HEK293 (cell line): ENCODE results near the gene COL12A1.

Source experiments
- CTCF ChIA-PET: fragments of 350-600 bp; formaldehyde crosslinking; extraction: SDS; loops from one replicate; lab custom pipeline; 2021; ENCODE audit warnings: antibody characterized with exemption; lab: Yijun Ruan, JAX
- POLR2A ChIA-PET: fragments of 300-600 bp; formaldehyde crosslinking; extraction: SDS; loops from one replicate; lab custom pipeline; 2020; ENCODE audit warnings: antibody characterized with exemption, inconsistent platforms; lab: Yijun Ruan, JAX
- H3K27ac ChIP-seq: fragments of 200-500 bp; sonication (Bioruptor generic); 2 replicates; pipeline ENCODE4 v1.5.1; 2014; ENCODE audit warnings: low read depth, low read length, control low read depth, inconsistent platforms; ENCODE audit errors: extremely low read depth
- H3K36me3 ChIP-seq, 2 experiments: fragments of 200-500 bp in 1 of 2; sonication (Bioruptor generic) in 1 of 2; 1 replicate in 1 of 2; 2 replicates in 1 of 2; pipeline ENCODE4 v1.5.1; 2014 to 2017; ENCODE audit warnings: inconsistent platforms in 2 of 2, low read length in 2 of 2; ENCODE audit not compliant: control insufficient read depth in 2 of 2, insufficient read depth in 1 of 2
- H3K4me1 ChIP-seq: fragments of 200-500 bp; sonication (Bioruptor generic); 2 replicates; pipeline ENCODE4 v1.5.1; 2014; ENCODE audit warnings: mild to moderate bottlenecking, low read length, inconsistent platforms; ENCODE audit not compliant: control insufficient read depth, insufficient read depth
- H3K4me3 ChIP-seq: 2 replicates; pipeline ENCODE4 v1.5.1; 2011; ENCODE audit warnings: low read depth, mild to moderate bottlenecking, control low read depth, low read length, moderate library complexity
- H3K9me3 ChIP-seq: fragments of 200-500 bp; sonication (Bioruptor generic); 2 replicates; pipeline ENCODE4 v1.5.1; 2014; ENCODE audit warnings: low read depth, low read length, inconsistent platforms; ENCODE audit not compliant: control insufficient read depth, insufficient read depth
- HOXA7 ChIP-seq: sonication (generic); formaldehyde crosslinking; IDR thresholded peaks from 2 replicates; pipeline ENCODE4 v1.8.1; 2022; ENCODE audit warnings: missing genetic modification reagents, borderline replicate concordance
- IKZF3 ChIP-seq: fragments of 450-650 bp; IDR thresholded peaks from 2 replicates; pipeline ENCODE4 v1.5.0; 2018; ENCODE audit warnings: missing biosample characterization, mild to moderate bottlenecking, missing genetic modification characterization, moderate library complexity
- MEIS1 ChIP-seq: sonication (generic); formaldehyde crosslinking; IDR thresholded peaks from 2 replicates; pipeline ENCODE4 v1.8.1; 2022; ENCODE audit warnings: missing genetic modification reagents, mild to moderate bottlenecking, borderline replicate concordance
- RBAK ChIP-seq: fragments of 450-650 bp; formaldehyde crosslinking; IDR thresholded peaks from 2 replicates; pipeline ENCODE4 v1.5.1; 2016; ENCODE audit warnings: missing biosample characterization, missing genetic modification characterization
- TRIM28 ChIP-seq: IDR thresholded peaks from 2 replicates; pipeline ENCODE4 v1.6.1; 2011; ENCODE audit warnings: low read length, control low read depth, borderline replicate concordance
- WT1 ChIP-seq: fragments of 450-650 bp; formaldehyde crosslinking; IDR thresholded peaks from 2 replicates; pipeline ENCODE4 v1.5.1; 2016; ENCODE audit warnings: missing biosample characterization, missing genetic modification characterization
- ZBTB21 ChIP-seq: fragments of 450-650 bp; formaldehyde crosslinking; IDR thresholded peaks from 2 replicates; pipeline ENCODE4 v1.5.1; 2017; ENCODE audit warnings: missing biosample characterization, missing genetic modification characterization
- ZBTB48 ChIP-seq: fragments of 450-650 bp; formaldehyde crosslinking; IDR thresholded peaks from 2 replicates; pipeline ENCODE4 v1.5.1; 2016; ENCODE audit warnings: missing biosample characterization, missing genetic modification characterization
- ZBTB7A ChIP-seq: fragments of 450-650 bp; formaldehyde crosslinking; IDR thresholded peaks from 2 replicates; pipeline ENCODE4 v1.5.1; 2016; ENCODE audit warnings: low read depth, missing biosample characterization, missing genetic modification characterization
- ZEB2 ChIP-seq: fragments of 450-650 bp; formaldehyde crosslinking; IDR thresholded peaks from 2 replicates; pipeline ENCODE4 v1.5.1; 2016; ENCODE audit warnings: missing biosample characterization, missing genetic modification characterization
- ZFP41 ChIP-seq: fragments of 450-650 bp; formaldehyde crosslinking; IDR thresholded peaks from 2 replicates; pipeline ENCODE4 v1.5.1; 2016; ENCODE audit warnings: missing biosample characterization, missing genetic modification characterization, borderline replicate concordance
- ZNF121 ChIP-seq: fragments of 450-650 bp; formaldehyde crosslinking; IDR thresholded peaks from 2 replicates; pipeline ENCODE4 v1.5.1; 2016; ENCODE audit warnings: missing biosample characterization, missing genetic modification characterization
- ZNF16 ChIP-seq: fragments of 450-650 bp; formaldehyde crosslinking; IDR thresholded peaks from 2 replicates; pipeline ENCODE4 v1.5.1; 2016; ENCODE audit warnings: low read depth, missing biosample characterization, missing genetic modification characterization
- ZNF169 ChIP-seq: fragments of 450-650 bp; formaldehyde crosslinking; IDR thresholded peaks from 2 replicates; pipeline ENCODE4 v1.5.1; 2016; ENCODE audit warnings: missing biosample characterization, missing genetic modification characterization
- ZNF175 ChIP-seq: fragments of 450-650 bp; formaldehyde crosslinking; IDR thresholded peaks from 2 replicates; pipeline ENCODE4 v1.5.1; 2016; ENCODE audit warnings: missing biosample characterization, missing genetic modification characterization
- ZNF184 ChIP-seq: fragments of 450-650 bp; IDR thresholded peaks from 2 replicates; pipeline ENCODE4 v1.5.1; 2018; ENCODE audit warnings: missing biosample characterization, mild to moderate bottlenecking, missing genetic modification characterization
- ZNF292 ChIP-seq: fragments of 450-650 bp; formaldehyde crosslinking; IDR thresholded peaks from 2 replicates; pipeline ENCODE4 v1.5.1; 2016; ENCODE audit warnings: low read depth, missing biosample characterization, missing genetic modification characterization, borderline replicate concordance
- ZNF391 ChIP-seq: fragments of 450-650 bp; formaldehyde crosslinking; IDR thresholded peaks from 2 replicates; pipeline ENCODE4 v1.5.1; 2016; ENCODE audit warnings: low read depth, missing biosample characterization, missing genetic modification characterization, borderline replicate concordance
- ZNF433 ChIP-seq: fragments of 450-650 bp; formaldehyde crosslinking; IDR thresholded peaks from 2 replicates; pipeline ENCODE4 v1.5.1; 2016; ENCODE audit warnings: missing biosample characterization, missing genetic modification characterization, low read depth
- ZNF514 ChIP-seq: fragments of 450-650 bp; formaldehyde crosslinking; IDR thresholded peaks from 2 replicates; pipeline ENCODE4 v1.5.1; 2016; ENCODE audit warnings: missing biosample characterization, missing genetic modification characterization
- ZNF561 ChIP-seq: fragments of 450-650 bp; IDR thresholded peaks from 2 replicates; pipeline ENCODE4 v1.5.1; 2018; ENCODE audit warnings: missing biosample characterization, missing genetic modification characterization, borderline replicate concordance
- ZNF621 ChIP-seq: fragments of 450-650 bp; formaldehyde crosslinking; IDR thresholded peaks from 2 replicates; pipeline ENCODE4 v1.5.1; 2017; ENCODE audit warnings: missing biosample characterization, missing genetic modification characterization
- ZNF664 ChIP-seq: fragments of 450-650 bp; formaldehyde crosslinking; IDR thresholded peaks from 2 replicates; pipeline ENCODE4 v1.5.1; 2016; ENCODE audit warnings: missing biosample characterization, missing genetic modification characterization
- ZNF677 ChIP-seq: fragments of 450-650 bp; IDR thresholded peaks from 2 replicates; pipeline ENCODE4 v1.5.0; 2018; ENCODE audit warnings: missing biosample characterization, mild to moderate bottlenecking, missing genetic modification characterization, moderate library complexity
- TF ChIP-seq, protein P1 (sequence below): fragments of 450-650 bp; formaldehyde crosslinking; IDR thresholded peaks from 2 replicates; pipeline ENCODE4 v1.5.1; 2016; ENCODE audit warnings: missing biosample characterization, missing genetic modification characterization, borderline replicate concordance
- TF ChIP-seq, protein P2 (sequence below): fragments of 450-650 bp; formaldehyde crosslinking; IDR thresholded peaks from 2 replicates; pipeline ENCODE4 v1.5.1; 2016; ENCODE audit warnings: missing biosample characterization, missing genetic modification characterization
- TF ChIP-seq, protein P3 (sequence below): fragments of 450-650 bp; formaldehyde crosslinking; IDR thresholded peaks from 2 replicates; pipeline ENCODE4 v1.5.1; 2016; ENCODE audit warnings: missing biosample characterization, missing genetic modification characterization
- TF ChIP-seq, protein P4 (sequence below): sonication (generic); formaldehyde crosslinking; IDR thresholded peaks from 2 replicates; pipeline ENCODE4 v1.8.1; 2022; ENCODE audit warnings: mild to moderate bottlenecking, moderate library complexity, missing genetic modification reagents

COL12A1 gene

DNA sequence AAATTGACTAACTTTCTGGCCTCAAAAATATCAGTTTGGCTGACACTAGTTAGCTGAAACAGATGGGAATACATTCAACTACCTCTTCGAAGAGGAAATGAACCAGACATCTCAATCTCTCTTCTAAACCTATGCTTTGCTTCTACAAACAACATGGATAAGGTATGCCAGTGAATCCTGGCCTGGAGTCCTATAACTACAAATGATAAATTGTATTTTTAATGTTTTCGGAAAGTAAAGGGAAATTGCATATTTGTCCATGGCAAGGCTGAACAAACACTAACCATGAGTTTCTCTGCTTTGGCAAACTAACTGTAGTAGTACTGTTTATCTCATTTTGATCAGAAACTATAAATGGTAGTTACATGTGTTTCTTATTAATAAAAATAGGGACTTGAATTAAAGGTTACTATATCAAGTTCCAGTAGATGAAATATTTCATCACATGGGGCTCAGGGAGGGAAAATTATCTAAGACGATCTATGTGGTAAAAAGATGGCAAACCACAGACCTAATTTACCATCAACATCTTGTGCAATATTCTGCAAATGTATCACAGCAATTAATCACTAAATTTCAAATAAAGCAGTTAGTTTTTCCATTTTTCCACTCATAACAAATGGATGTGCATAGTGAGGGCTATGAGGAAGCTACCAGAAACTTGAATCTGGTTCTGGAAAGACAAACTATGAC is 76.8 kb downstream of the COL12A1 start:
- Histone ChIP-seq H3K36me3 (no peaks in the 10 kb centered on the region), H3K9me3 (no peaks in the 10 kb centered on the region), H3K27ac (no peak overlapping the region), H3K4me1 (no peaks in the 10 kb centered on the region), H3K4me3 (no peak overlapping the region)
- TF ChIP-seq HOXA7 (no peak), ZNF433 (tag by site-specific recombination) (no peak), ZNF664 (tag by site-specific recombination) (no peak), ZNF169 (no peak), ZNF16 (tag by site-specific recombination) (no peak)
- TF ChIP-seq, protein P1, sequence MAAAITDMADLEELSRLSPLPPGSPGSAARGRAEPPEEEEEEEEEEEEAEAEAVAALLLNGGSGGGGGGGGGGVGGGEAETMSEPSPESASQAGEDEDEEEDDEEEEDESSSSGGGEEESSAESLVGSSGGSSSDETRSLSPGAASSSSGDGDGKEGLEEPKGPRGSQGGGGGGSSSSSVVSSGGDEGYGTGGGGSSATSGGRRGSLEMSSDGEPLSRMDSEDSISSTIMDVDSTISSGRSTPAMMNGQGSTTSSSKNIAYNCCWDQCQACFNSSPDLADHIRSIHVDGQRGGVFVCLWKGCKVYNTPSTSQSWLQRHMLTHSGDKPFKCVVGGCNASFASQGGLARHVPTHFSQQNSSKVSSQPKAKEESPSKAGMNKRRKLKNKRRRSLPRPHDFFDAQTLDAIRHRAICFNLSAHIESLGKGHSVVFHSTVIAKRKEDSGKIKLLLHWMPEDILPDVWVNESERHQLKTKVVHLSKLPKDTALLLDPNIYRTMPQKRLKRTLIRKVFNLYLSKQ (tag by site-specific recombination): no peak
- TF ChIP-seq, protein P2, sequence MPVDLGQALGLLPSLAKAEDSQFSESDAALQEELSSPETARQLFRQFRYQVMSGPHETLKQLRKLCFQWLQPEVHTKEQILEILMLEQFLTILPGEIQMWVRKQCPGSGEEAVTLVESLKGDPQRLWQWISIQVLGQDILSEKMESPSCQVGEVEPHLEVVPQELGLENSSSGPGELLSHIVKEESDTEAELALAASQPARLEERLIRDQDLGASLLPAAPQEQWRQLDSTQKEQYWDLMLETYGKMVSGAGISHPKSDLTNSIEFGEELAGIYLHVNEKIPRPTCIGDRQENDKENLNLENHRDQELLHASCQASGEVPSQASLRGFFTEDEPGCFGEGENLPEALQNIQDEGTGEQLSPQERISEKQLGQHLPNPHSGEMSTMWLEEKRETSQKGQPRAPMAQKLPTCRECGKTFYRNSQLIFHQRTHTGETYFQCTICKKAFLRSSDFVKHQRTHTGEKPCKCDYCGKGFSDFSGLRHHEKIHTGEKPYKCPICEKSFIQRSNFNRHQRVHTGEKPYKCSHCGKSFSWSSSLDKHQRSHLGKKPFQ (tag by site-specific recombination): no peak
- ChIA-PET POLR2A (no interaction called here), CTCF (no interaction called here)

DNA sequence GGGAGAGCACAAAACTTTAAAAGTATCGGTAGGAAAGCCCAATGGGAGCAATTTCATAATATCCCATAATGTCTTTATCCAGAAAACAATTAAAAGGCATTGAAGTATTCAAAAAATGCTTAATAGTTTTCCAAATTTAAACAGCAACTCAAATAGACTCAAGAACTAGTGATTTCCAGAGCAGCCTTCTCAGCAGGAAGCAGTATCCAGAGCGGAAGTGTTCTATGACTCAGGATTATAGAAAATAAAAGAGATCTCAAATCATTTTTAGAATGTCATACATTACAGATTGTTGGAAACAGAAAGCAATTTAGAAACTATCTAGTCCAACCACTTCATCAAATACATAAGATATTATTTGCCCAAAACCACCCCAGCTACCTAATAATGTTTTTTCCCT is 79.3 kb downstream of the COL12A1 start:
- Histone ChIP-seq H3K4me3 (no peak overlapping the region), H3K9me3 (no peaks in the 10 kb centered on the region), H3K36me3 (no peaks in the 10 kb centered on the region), H3K27ac (no peak overlapping the region), H3K4me1 (no peaks in the 10 kb centered on the region)
- TF ChIP-seq ZNF561 (tag by site-specific recombination): no peak
- TF ChIP-seq ZNF621 (tag by site-specific recombination): no peak
- TF ChIP-seq ZNF677 (tag by site-specific recombination): no peak
- no peak for TF ChIP-seq ZNF184 (tag by site-specific recombination)
- no peak for TF ChIP-seq WT1 (tag by site-specific recombination)
- no peak for TF ChIP-seq ZNF121 (tag by site-specific recombination)
- no peak for TF ChIP-seq ZNF169
- TF ChIP-seq ZNF175 (tag by site-specific recombination): no peak
- ChIA-PET POLR2A (no interaction called here), CTCF (interaction anchor here (0.6 to 1.1 kb wide), 2 partner anchors 13 to 79 kb away, joined by 3 read pairs; partner anchors contain the start of gene COL12A1)

DNA sequence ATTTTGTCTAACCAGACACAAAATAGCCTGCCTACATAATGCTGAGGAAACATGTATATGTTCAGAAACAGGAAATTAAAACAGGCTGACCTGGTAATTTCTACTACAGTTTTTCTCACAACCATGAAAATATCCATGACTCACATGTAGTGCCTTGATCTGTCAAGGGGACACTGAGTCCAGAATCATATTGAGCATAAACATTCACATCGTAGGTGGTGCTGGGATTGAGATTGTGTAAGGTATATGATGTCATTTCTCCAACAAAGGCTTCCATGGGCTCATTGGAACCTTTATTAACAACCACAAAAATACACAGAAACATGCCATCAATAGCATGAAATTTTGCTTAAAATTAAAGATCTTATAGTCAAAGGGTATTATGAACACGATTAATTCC is 80.9 kb downstream of the COL12A1 start:
- Histone ChIP-seq H3K36me3 (no peaks in the 10 kb centered on the region), H3K9me3 (no peaks in the 10 kb centered on the region), H3K4me3 (no peak overlapping the region), H3K4me1 (no peaks in the 10 kb centered on the region)
- TF ChIP-seq, protein P3, sequence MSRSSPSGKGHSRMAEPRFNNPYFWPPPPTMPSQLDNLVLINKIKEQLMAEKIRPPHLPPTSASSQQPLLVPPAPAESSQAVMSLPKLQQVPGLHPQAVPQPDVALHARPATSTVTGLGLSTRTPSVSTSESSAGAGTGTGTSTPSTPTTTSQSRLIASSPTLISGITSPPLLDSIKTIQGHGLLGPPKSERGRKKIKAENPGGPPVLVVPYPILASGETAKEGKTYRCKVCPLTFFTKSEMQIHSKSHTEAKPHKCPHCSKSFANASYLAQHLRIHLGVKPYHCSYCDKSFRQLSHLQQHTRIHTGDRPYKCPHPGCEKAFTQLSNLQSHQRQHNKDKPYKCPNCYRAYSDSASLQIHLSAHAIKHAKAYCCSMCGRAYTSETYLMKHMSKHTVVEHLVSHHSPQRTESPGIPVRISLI (tag by site-specific recombination): no peak
- TF ChIP-seq ZNF621 (tag by site-specific recombination): no peak
- no peak for TF ChIP-seq ZNF514 (tag by site-specific recombination)
- no peak for TF ChIP-seq ZNF677 (tag by site-specific recombination)
- no peak for TF ChIP-seq TRIM28
- no peak for TF ChIP-seq RBAK (tag by site-specific recombination)
- TF ChIP-seq ZNF292 (tag by site-specific recombination): no peak
- TF ChIP-seq ZEB2 (tag by site-specific recombination): no peak
- TF ChIP-seq, protein P4, sequence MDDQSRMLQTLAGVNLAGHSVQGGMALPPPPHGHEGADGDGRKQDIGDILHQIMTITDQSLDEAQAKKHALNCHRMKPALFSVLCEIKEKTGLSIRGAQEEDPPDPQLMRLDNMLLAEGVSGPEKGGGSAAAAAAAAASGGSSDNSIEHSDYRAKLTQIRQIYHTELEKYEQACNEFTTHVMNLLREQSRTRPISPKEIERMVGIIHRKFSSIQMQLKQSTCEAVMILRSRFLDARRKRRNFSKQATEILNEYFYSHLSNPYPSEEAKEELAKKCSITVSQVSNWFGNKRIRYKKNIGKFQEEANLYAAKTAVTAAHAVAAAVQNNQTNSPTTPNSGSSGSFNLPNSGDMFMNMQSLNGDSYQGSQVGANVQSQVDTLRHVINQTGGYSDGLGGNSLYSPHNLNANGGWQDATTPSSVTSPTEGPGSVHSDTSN (CRISPR knock-in tag): no peak
- TF ChIP-seq ZBTB7A (tag by site-specific recombination): no peak
- TF ChIP-seq ZBTB48: no peak
- TF ChIP-seq ZBTB21: no peak
- TF ChIP-seq ZNF561 (tag by site-specific recombination): no peak
- no peak for TF ChIP-seq MEIS1
- no peak for TF ChIP-seq ZNF391
- TF ChIP-seq ZFP41 (tag by site-specific recombination): no peak
- no peak for TF ChIP-seq IKZF3 (tag by site-specific recombination)
- TF ChIP-seq, all 188 proteins: peak for 0
- POLR2A ChIA-PET: no interaction called here
- no peak overlapping the region for H3K27ac ChIP-seq
- CTCF ChIA-PET: no interaction called here
